Measurements from ENCODE around the gene ATP8A2. TPM values are rescaled to one million over a fixed set of nuclear protein-coding genes. Genes with fewer than 3 reads are reported as not detected.

The ATP8A2 gene
- polyA plus RNA-seq, 3 donors, result not detected

DNA sequence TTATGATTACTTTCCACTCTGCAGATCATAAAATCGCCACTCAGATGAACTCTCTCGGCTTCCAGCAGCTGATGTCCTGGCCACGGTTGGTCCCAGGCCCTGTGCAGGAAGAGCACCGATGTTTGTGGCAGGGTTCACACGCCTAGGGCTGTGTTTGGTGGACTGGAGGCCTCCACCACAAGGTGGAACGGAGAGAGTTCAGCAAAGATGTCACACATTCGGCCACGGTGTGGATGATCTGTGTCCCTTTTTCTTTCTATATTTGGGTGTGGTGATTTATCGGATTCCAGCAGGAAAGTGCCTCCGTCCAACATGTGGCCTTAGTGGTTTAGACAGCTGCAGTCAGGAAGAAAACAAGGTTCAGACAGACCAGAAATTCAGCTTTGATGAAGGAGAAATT, 680.6 kb downstream of the ATP8A2 start:
- H3K4me3 ChIP-seq (replicated peaks in 1 of 3; ENCODE audit: low read depth in 2 of 3, low read length in 3 of 3), result no peak overlapping the region
- H4K20me1 ChIP-seq (ENCODE audit: insufficient read depth, low read length), result no peaks in the 10 kb centered on the region
- H3K36me3 ChIP-seq (replicated peaks in 1 of 2; ENCODE audit: control insufficient read depth in 1 of 2, insufficient read depth in 2 of 2, low read length in 2 of 2), result no peaks in the 10 kb centered on the region
- Mint-ChIP-seq H3K9me3 (peaks cover 0 to 4% (median 0%) of the 10 kb centered on the region in 7 donors), H3K27me3 (ENCODE audit: low read depth in 3 of 3) (peaks cover 46 to 75% (median 48%) of the 10 kb centered on the region in 3 donors), H3K36me3 (peaks cover 0 to 3% of the 10 kb centered on the region in 2 donors), H3K4me1 (peaks cover 3% of the 10 kb centered on the region), H3K4me3 (peak overlapping the region in 1 of 2 donors; percentile 81), H3K27ac (no peak overlapping the region)
- no peak overlapping the region for H3K9ac ChIP-seq (ENCODE audit: insufficient read depth, low read length, poor library complexity, severe bottlenecking)
- TF ChIP-seq, protein P1, sequence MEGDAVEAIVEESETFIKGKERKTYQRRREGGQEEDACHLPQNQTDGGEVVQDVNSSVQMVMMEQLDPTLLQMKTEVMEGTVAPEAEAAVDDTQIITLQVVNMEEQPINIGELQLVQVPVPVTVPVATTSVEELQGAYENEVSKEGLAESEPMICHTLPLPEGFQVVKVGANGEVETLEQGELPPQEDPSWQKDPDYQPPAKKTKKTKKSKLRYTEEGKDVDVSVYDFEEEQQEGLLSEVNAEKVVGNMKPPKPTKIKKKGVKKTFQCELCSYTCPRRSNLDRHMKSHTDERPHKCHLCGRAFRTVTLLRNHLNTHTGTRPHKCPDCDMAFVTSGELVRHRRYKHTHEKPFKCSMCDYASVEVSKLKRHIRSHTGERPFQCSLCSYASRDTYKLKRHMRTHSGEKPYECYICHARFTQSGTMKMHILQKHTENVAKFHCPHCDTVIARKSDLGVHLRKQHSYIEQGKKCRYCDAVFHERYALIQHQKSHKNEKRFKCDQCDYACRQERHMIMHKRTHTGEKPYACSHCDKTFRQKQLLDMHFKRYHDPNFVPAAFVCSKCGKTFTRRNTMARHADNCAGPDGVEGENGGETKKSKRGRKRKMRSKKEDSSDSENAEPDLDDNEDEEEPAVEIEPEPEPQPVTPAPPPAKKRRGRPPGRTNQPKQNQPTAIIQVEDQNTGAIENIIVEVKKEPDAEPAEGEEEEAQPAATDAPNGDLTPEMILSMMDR (IDR thresholded peaks at IDR 0.05), result no peak
- no peak overlapping the region for H2AFZ ChIP-seq (ENCODE audit: insufficient read depth, low read depth, low read length, poor library complexity, severe bottlenecking)
- H3K9me3 ChIP-seq (replicated peaks in 1 of 2; ENCODE audit: control insufficient read depth in 1 of 2, insufficient read depth in 1 of 2, low read length in 2 of 2), result peaks cover 0 to 11% of the 10 kb centered on the region in 2 donors
- no peaks in the 10 kb centered on the region for H3K79me2 ChIP-seq (ENCODE audit: insufficient read depth, low read length)
- H3K4me1 ChIP-seq (ENCODE audit: control insufficient read depth in 1 of 2, insufficient read depth in 2 of 2, low read length in 2 of 2), result peaks cover 0 to 3% of the 10 kb centered on the region in 2 donors
- no peak overlapping the region for H3K27ac ChIP-seq (ENCODE audit: low read depth in 1 of 2, low read length in 2 of 2)
- DNase-seq, result no peak
- peaks cover 44 to 68% of the 10 kb centered on the region in 2 donors for H3K27me3 ChIP-seq (ENCODE audit: control insufficient read depth in 2 of 2, insufficient read depth in 2 of 2, low read length in 2 of 2)
- no peak overlapping the region for H3K4me2 ChIP-seq (replicated peaks; ENCODE audit: extremely low read depth, low read length, poor library complexity, severe bottlenecking)
- 55% methylated on average over 10 of the region's 10 CpGs for WGBS (ENCODE audit: insufficient coverage)
- intact Hi-C loops (cut with micrococcal nuclease), result no loop called here

DNA sequence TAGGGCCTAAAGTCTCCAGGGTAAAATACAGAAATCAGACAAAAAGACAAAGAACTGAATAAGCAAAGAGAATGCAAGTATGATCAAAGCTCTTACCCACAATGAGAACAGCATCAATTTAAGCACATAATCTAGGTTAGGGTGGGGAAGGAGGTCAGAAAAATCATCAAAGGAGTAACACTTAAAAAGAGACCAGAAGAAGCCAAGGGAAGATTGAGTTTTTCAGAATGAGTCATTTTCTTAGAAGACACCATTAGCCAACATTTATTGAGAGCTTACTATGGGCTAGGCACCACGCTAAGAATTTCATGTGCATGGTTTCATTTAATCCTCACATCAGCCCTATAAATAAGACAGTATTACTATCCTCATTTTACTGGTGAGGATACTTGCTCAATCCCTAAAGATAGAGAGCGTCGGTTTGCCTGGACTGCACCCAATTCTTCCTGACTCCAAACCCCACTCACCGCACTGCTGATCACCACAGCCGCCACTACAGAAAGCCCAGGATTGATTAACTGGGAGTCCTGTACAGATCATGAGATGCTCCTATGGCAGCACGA, 681.7 kb downstream of the ATP8A2 start:
- peaks cover 0 to 3% of the 10 kb centered on the region in 2 donors for H3K4me1 ChIP-seq (ENCODE audit: control insufficient read depth in 1 of 2, insufficient read depth in 2 of 2, low read length in 2 of 2)
- peaks cover 42 to 67% (median 46%) of the 10 kb centered on the region in 3 donors for H3K27me3 Mint-ChIP-seq (ENCODE audit: low read depth in 3 of 3)
- H3K36me3 Mint-ChIP-seq, result peaks cover 0 to 3% of the 10 kb centered on the region in 2 donors
- no peak overlapping the region for H2AFZ ChIP-seq (ENCODE audit: insufficient read depth, low read depth, low read length, poor library complexity, severe bottlenecking)
- intact Hi-C loops (cut with micrococcal nuclease), result no loop called here
- H3K36me3 ChIP-seq (replicated peaks in 1 of 2; ENCODE audit: control insufficient read depth in 1 of 2, insufficient read depth in 2 of 2, low read length in 2 of 2), result no peaks in the 10 kb centered on the region
- H3K4me3 ChIP-seq (replicated peaks in 1 of 3; ENCODE audit: low read depth in 2 of 3, low read length in 3 of 3), result no peak overlapping the region
- H3K79me2 ChIP-seq (ENCODE audit: insufficient read depth, low read length), result no peaks in the 10 kb centered on the region
- H3K9me3 ChIP-seq (replicated peaks in 1 of 2; ENCODE audit: control insufficient read depth in 1 of 2, insufficient read depth in 1 of 2, low read length in 2 of 2), result peaks cover 0 to 11% of the 10 kb centered on the region in 2 donors
- H4K20me1 ChIP-seq (ENCODE audit: insufficient read depth, low read length), result no peaks in the 10 kb centered on the region
- H3K9ac ChIP-seq (ENCODE audit: insufficient read depth, low read length, poor library complexity, severe bottlenecking), result no peak overlapping the region
- peaks cover 3% of the 10 kb centered on the region for H3K4me1 Mint-ChIP-seq
- no peak for DNase-seq
- no peak overlapping the region for H3K27ac Mint-ChIP-seq
- peaks cover 41 to 57% of the 10 kb centered on the region in 2 donors for H3K27me3 ChIP-seq (ENCODE audit: control insufficient read depth in 2 of 2, insufficient read depth in 2 of 2, low read length in 2 of 2)
- 90% methylated on average over 3 of the region's 6 CpGs for WGBS (ENCODE audit: insufficient coverage)
- no peak overlapping the region for H3K4me2 ChIP-seq (replicated peaks; ENCODE audit: extremely low read depth, low read length, poor library complexity, severe bottlenecking)
- H3K9me3 Mint-ChIP-seq, result peaks cover 0 to 4% (median 0%) of the 10 kb centered on the region in 7 donors
- peak overlapping the region in 1 of 2 donors; percentile 13 for H3K4me3 Mint-ChIP-seq
- TF ChIP-seq, protein P1 (IDR thresholded peaks at IDR 0.05), result no peak
- H3K27ac ChIP-seq (ENCODE audit: low read depth in 1 of 2, low read length in 2 of 2), result no peak overlapping the region

Measured in CD14-positive monocyte (primary cell).